Frontal cortex (tissue), 1 donor: Measurements from ENCODE around the gene NALCN. TPM values are rescaled to one million over a fixed set of nuclear protein-coding genes. Genes with fewer than 3 reads are reported as not detected.

Experiments
- total RNA-seq: library from RNA; depleted of rRNA; stranded (reverse); fragments of >200 nt; gene quantifications from one replicate; pipeline ENCODE4 v1.2.3, GENCODE V29; 2014

NALCN gene
- total RNA-seq, 1 donor from 2014 or later, result 34.6 TPM

Other genes starting within 250 kb of the NALCN start
- 2.0 TPM for gene ITGBL1, start 36.2 kb upstream of the NALCN start, total RNA-seq